ENCODE data around the gene CEBPG.

DNA sequence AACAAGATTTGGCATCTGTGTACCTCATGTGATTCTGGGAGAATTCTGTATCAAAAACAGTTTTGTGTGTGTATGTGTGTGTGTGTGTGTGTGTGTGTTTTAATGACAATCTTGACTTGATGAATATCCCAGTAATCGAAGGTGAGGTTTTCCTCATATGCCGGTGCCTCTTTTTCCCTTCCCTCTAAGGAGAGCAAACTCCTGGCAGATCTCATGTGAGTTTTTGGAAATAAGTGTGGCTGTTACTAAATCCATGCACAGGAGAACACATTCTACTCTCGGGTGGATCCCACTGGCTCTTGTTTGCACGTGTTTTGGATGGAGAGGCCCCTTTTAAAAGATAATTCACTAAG, 29.0 kb upstream of the CEBPG start:
- TF ChIP-seq, protein P1, sequence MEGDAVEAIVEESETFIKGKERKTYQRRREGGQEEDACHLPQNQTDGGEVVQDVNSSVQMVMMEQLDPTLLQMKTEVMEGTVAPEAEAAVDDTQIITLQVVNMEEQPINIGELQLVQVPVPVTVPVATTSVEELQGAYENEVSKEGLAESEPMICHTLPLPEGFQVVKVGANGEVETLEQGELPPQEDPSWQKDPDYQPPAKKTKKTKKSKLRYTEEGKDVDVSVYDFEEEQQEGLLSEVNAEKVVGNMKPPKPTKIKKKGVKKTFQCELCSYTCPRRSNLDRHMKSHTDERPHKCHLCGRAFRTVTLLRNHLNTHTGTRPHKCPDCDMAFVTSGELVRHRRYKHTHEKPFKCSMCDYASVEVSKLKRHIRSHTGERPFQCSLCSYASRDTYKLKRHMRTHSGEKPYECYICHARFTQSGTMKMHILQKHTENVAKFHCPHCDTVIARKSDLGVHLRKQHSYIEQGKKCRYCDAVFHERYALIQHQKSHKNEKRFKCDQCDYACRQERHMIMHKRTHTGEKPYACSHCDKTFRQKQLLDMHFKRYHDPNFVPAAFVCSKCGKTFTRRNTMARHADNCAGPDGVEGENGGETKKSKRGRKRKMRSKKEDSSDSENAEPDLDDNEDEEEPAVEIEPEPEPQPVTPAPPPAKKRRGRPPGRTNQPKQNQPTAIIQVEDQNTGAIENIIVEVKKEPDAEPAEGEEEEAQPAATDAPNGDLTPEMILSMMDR (conservative IDR thresholded peaks at IDR 0.05 in 1 of 2, IDR thresholded peaks at IDR 0.05 in 1 of 2; ENCODE audit: extremely low read depth in 1 of 2, insufficient read depth in 1 of 2, low read depth in 1 of 2, low read length in 2 of 2): no peak
- no peak for TF ChIP-seq EZH2 (IDR thresholded peaks at IDR 0.05; ENCODE audit: borderline replicate concordance, low read length)
